ENCODE results near the gene PIP5K1B.

DNA sequence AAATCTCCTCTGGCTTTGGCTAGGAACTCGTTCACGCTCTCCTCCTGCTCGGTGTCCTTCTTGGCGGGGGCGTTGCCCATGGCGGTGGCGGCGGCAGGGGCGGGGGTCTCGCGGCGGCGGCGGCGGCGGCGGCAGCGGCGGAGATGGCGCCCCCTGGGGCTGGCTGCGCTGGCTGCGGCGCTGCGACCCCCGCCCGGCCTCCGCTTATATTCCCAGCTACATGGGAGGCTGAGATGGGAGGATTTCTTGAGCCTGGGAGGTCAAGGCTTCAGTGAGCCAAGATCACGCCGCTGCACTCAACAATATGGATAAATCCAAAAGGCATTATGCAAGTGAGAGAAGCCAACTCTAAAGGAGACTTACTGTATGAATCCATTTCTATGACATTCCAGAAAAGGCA lies 309.0 kb downstream of the PIP5K1B start, which contains the start of gene PRKACG:
- TF ChIP-seq, protein P1, sequence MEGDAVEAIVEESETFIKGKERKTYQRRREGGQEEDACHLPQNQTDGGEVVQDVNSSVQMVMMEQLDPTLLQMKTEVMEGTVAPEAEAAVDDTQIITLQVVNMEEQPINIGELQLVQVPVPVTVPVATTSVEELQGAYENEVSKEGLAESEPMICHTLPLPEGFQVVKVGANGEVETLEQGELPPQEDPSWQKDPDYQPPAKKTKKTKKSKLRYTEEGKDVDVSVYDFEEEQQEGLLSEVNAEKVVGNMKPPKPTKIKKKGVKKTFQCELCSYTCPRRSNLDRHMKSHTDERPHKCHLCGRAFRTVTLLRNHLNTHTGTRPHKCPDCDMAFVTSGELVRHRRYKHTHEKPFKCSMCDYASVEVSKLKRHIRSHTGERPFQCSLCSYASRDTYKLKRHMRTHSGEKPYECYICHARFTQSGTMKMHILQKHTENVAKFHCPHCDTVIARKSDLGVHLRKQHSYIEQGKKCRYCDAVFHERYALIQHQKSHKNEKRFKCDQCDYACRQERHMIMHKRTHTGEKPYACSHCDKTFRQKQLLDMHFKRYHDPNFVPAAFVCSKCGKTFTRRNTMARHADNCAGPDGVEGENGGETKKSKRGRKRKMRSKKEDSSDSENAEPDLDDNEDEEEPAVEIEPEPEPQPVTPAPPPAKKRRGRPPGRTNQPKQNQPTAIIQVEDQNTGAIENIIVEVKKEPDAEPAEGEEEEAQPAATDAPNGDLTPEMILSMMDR (IDR thresholded peaks at IDR 0.05), result no peak
- TF ChIP-seq POLR2A (IDR thresholded peaks at IDR 0.05), result no peak
